Gastrocnemius medialis (tissue), 4 donors: ENCODE results near the gene AGAP1. TPM values are rescaled to one million over a fixed set of nuclear protein-coding genes. Genes with fewer than 3 reads are reported as not detected.
"Not testable (repeated sequence)": the region's sequence is repeated elsewhere in the genome, so short reads cannot be mapped to it uniquely, and the experiment has no call there.

ENCODE experiments used
- ATAC-seq, 2 donors: fragments of 150-250 bp; one replicate each; pipeline ENCODE4 v1.9.1; 2016
- DNase-seq, 2 donors: peaks; one replicate each; pipeline ENCODE4 v3.0.0-alpha.2; 2019
- H3K27ac ChIP-seq, 4 donors: fragments of 200-600 bp; sonication (generic); 1 replicate in 1 of 4; 2 replicates in 3 of 4; pipeline ENCODE4 v1.5.1; 2016 to 2018; ENCODE audit warnings: mild to moderate bottlenecking in 2 of 4, moderate library complexity in 1 of 4
- H3K27me3 ChIP-seq, 3 donors: fragments of 200-600 bp; sonication (generic) in 2 of 3; 1 replicate in 1 of 3; 2 replicates in 2 of 3; pipeline versions ENCODE4 v1.5.1 to v1.6.0; 2016 to 2019; ENCODE audit warnings: mild to moderate bottlenecking in 1 of 3, moderate library complexity in 1 of 3
- H3K36me3 ChIP-seq, 2 donors: fragments of 200-600 bp; sonication (generic) in 1 of 2; one replicate each; pipeline ENCODE4 v1.5.1; 2017 to 2018
- H3K4me1 ChIP-seq, 2 donors: fragments of 200-600 bp; sonication (generic) in 1 of 2; one replicate each; pipeline ENCODE4 v1.5.1; 2016 to 2017; ENCODE audit warnings: mild to moderate bottlenecking in 2 of 2
- H3K4me3 ChIP-seq, 4 donors: fragments of 200-600 bp; sonication (generic) in 3 of 4; 1 replicate in 1 of 4; 2 replicates in 3 of 4; pipeline ENCODE4 v1.5.1; 2016 to 2019; ENCODE audit warnings: mild to moderate bottlenecking in 2 of 4
- H3K9me3 ChIP-seq, 3 donors: fragments of 200-600 bp; sonication (generic) in 2 of 3; 1 replicate in 1 of 3; 2 replicates in 2 of 3; pipeline ENCODE4 v1.5.1; 2016 to 2019
- CTCF ChIP-seq, 5 experiments: fragments of 450-650 bp in 3 of 5; fragments of 200-600 bp in 2 of 5; sonication (generic) in 2 of 5; IDR thresholded peaks in 4 of 5; conservative IDR thresholded peaks in 1 of 5; 1 replicate in 4 of 5; 2 replicates in 1 of 5; pipeline ENCODE4 v1.5.1; 2016 to 2019; ENCODE audit warnings: antibody characterized with exemption in 5 of 5, mild to moderate bottlenecking in 3 of 5, moderate library complexity in 3 of 5
- POLR2A ChIP-seq, 2 donors: fragments of 450-650 bp; IDR thresholded peaks; one replicate each; pipeline ENCODE4 v1.6.1; 2017; ENCODE audit warnings: antibody characterized with exemption in 2 of 2, mild to moderate bottlenecking in 2 of 2, moderate library complexity in 2 of 2
- in situ Hi-C, 4 donors: fragments of 200-750 bp; cut with MboI; loops; one replicate each; pipeline versions ENCODE4 v1.15.0 to v1.8.0; 2017; ENCODE audit warnings: low sequenced_read_pairs in 4 of 4
- intact Hi-C: fragments of 100-400 bp; cut with DNase I; formaldehyde crosslinking; loops from one replicate; pipeline ENCODE4 v1.15.1; 2023; ENCODE audit warnings: low total_unique reads
- total RNA-seq, 4 donors: library from RNA; depleted of rRNA; stranded (reverse); fragments of >200 nt; gene quantifications; one replicate each; pipeline versions ENCODE4 v1.1.0 to v1.2.3, GENCODE V29; 2016

Gene AGAP1
- total RNA-seq, 4 donors from 2014 or later = 8.5 to 26.8 (median 14.4) TPM

- TF ChIP-seq POLR2A (IDR thresholded peaks at IDR 0.05) = no peak
- TF ChIP-seq CTCF (IDR thresholded peaks at IDR 0.05 in 4 of 5, conservative IDR thresholded peaks at IDR 0.05 in 1 of 5) = no peak
- H3K27ac ChIP-seq = no peak overlapping the region
- DNase-seq (no peak), ATAC-seq (no peak)
- no peaks in the 10 kb centered on the region for H3K9me3 ChIP-seq
- H3K4me1 ChIP-seq = peaks cover 0 to 5% of the 10 kb centered on the region in 2 donors
- no peak overlapping the region for H3K4me3 ChIP-seq
- in situ Hi-C loops (loop anchor here (5.0 to 25.0 kb wide), 8 partner anchors 78 to 1062 kb away; no protein-coding TSS in a partner anchor), intact Hi-C loops (no loop called here)
- no peaks in the 10 kb centered on the region for H3K36me3 ChIP-seq
- no peaks in the 10 kb centered on the region for H3K27me3 ChIP-seq
Measured at GRCh38 chr2:235599596-235600338, 105.9 kb downstream of the AGAP1 start.

GRCh38 chr2:235600406-235600805 is 106.6 kb downstream of the AGAP1 start:
- H3K27me3 ChIP-seq = peaks cover 0 to under 1% (median 0%) of the 10 kb centered on the region in 3 donors
- no peak overlapping the region for H3K4me3 ChIP-seq
- ATAC-seq (no peak), DNase-seq (no peak)
- intact Hi-C loops = no loop called here
- no peak overlapping the region for H3K27ac ChIP-seq
- H3K4me1 ChIP-seq = peaks cover 0 to 6% of the 10 kb centered on the region in 2 donors
- H3K36me3 ChIP-seq = no peaks in the 10 kb centered on the region
- H3K9me3 ChIP-seq = no peaks in the 10 kb centered on the region
- in situ Hi-C loops = loop anchor here (5.0 to 10.0 kb wide), 3 partner anchors 77 to 144 kb away; no protein-coding TSS in a partner anchor
- no peak for TF ChIP-seq POLR2A (IDR thresholded peaks at IDR 0.05)
- TF ChIP-seq CTCF (IDR thresholded peaks at IDR 0.05 in 4 of 5, conservative IDR thresholded peaks at IDR 0.05 in 1 of 5) = no peak

- Histone ChIP-seq H3K27me3 (peaks cover 0 to 4% (median 0%) of the 10 kb centered on the region in 3 donors), H3K9me3 (no peaks in the 10 kb centered on the region), H3K4me1 (peaks cover 0 to 7% of the 10 kb centered on the region in 2 donors), H3K4me3 (no peak overlapping the region), H3K36me3 (no peaks in the 10 kb centered on the region), H3K27ac (no peak overlapping the region)
- no peak for ATAC-seq
- intact Hi-C loops = no loop called here
- no peak for DNase-seq
- in situ Hi-C loops = loop anchor here (5.0 to 10.0 kb wide), 3 partner anchors 76 to 144 kb away; no protein-coding TSS in a partner anchor
- TF ChIP-seq POLR2A (IDR thresholded peaks at IDR 0.05) (no peak), CTCF (IDR thresholded peaks at IDR 0.05 in 4 of 5, conservative IDR thresholded peaks at IDR 0.05 in 1 of 5) (no peak)
Measured at GRCh38 chr2:235600926-235601325, 107.1 kb downstream of the AGAP1 start.

GRCh38 chr2:235601960-235602704 is 108.3 kb downstream of the AGAP1 start:
- no peak overlapping the region for H3K4me3 ChIP-seq
- no peak for DNase-seq
- no peak for TF ChIP-seq POLR2A (IDR thresholded peaks at IDR 0.05)
- TF ChIP-seq CTCF (IDR thresholded peaks at IDR 0.05 in 4 of 5, conservative IDR thresholded peaks at IDR 0.05 in 1 of 5) = no peak
- intact Hi-C loops = no loop called here
- H3K9me3 ChIP-seq = no peaks in the 10 kb centered on the region
- H3K36me3 ChIP-seq = no peaks in the 10 kb centered on the region
- H3K27ac ChIP-seq = no peak overlapping the region
- in situ Hi-C loops = loop anchor here (5.0 to 10.0 kb wide), 3 partner anchors 75 to 143 kb away; no protein-coding TSS in a partner anchor
- no peak for ATAC-seq
- H3K27me3 ChIP-seq = peaks cover 0 to 4% (median 0%) of the 10 kb centered on the region in 3 donors
- peaks cover 0 to 14% of the 10 kb centered on the region in 2 donors for H3K4me1 ChIP-seq

GRCh38 chr2:235602971-235603370 is 109.1 kb downstream of the AGAP1 start:
- DNase-seq, H3K4me3 ChIP-seq, H3K27me3 ChIP-seq, H3K27ac ChIP-seq, ATAC-seq, intact Hi-C loops, H3K9me3 ChIP-seq, H3K36me3 ChIP-seq: not testable (repeated sequence)
- in situ Hi-C loops = loop anchor here (5.0 to 10.0 kb wide), 3 partner anchors 74 to 142 kb away; no protein-coding TSS in a partner anchor
- H3K4me1 ChIP-seq = peaks cover 0 to 14% of the 10 kb centered on the region in 2 donors
